K562 (cell line): Measurements from ENCODE around the gene UBE2N. TPM values are rescaled to one million over a fixed set of nuclear protein-coding genes. Genes with fewer than 3 reads are reported as not detected.
A peak's percentile ranks its signal among the peaks of the same experiment; 100 is the strongest.

ENCODE experiments used
- ATF2 ChIP-seq: sonication (generic); formaldehyde crosslinking; IDR thresholded peaks from 2 replicates; pipeline ENCODE4 v1.8.1; 2022; ENCODE audit warnings: missing genetic modification reagents
- CREM ChIP-seq: IDR thresholded peaks from 2 replicates; pipeline ENCODE4 v1.6.1; 2014; ENCODE audit warnings: antibody characterized with exemption, low read depth
- HNRNPH1 ChIP-seq: fragments of 200-400 bp; formaldehyde crosslinking; optimal IDR thresholded peaks from 2 replicates; pipeline ENCODE3; 2017; ENCODE audit warnings: low read depth, mild to moderate bottlenecking, low read length, moderate library complexity
- HNRNPK ChIP-seq: fragments of 200-400 bp; formaldehyde crosslinking; IDR thresholded peaks from one replicate; pipeline ENCODE4 v1.6.1; 2018; ENCODE audit warnings: mild to moderate bottlenecking, low read depth, low read length; ENCODE audit not compliant: poor library complexity, severe bottlenecking
- MLLT1 ChIP-seq, 2 experiments: fragments of 450-650 bp; IDR thresholded peaks; 2 replicates each; pipeline ENCODE4 v1.6.1; 2016
- NBN ChIP-seq: fragments of 450-650 bp; IDR thresholded peaks from 2 replicates; pipeline ENCODE4 v1.6.1; 2016; ENCODE audit warnings: low read depth, mild to moderate bottlenecking
- PRMT5 ChIP-seq: sonication (generic); formaldehyde crosslinking; IDR thresholded peaks from 2 replicates; pipeline ENCODE4 v1.5.0; 2020; ENCODE audit warnings: missing genetic modification reagents
- SUPT5H ChIP-seq: fragments of 450-650 bp; IDR thresholded peaks from 2 replicates; pipeline ENCODE4 v1.6.1; 2016
- USF2 ChIP-seq: sonication (generic); formaldehyde crosslinking; IDR thresholded peaks from 2 replicates; pipeline ENCODE4 v1.5.0; 2020; ENCODE audit warnings: missing genetic modification reagents
- ZNF318 ChIP-seq, 2 experiments: fragments of 450-650 bp; IDR thresholded peaks; 2 replicates each; pipeline ENCODE4 v1.6.1; 2016; ENCODE audit warnings: mild to moderate bottlenecking in 2 of 2, borderline replicate concordance in 1 of 2, low read depth in 1 of 2, moderate library complexity in 1 of 2
- ZNF41 ChIP-seq: fragments of 250-450 bp; sonication (Bioruptor Pico); conservative IDR thresholded peaks from 2 replicates; pipeline ENCODE4 v1.4.0; 2020; ENCODE audit warnings: mild to moderate bottlenecking
- polyA plus RNA-seq, 8 experiments: library from polyadenylated mRNA; depleted of rRNA in 4 of 8; stranded (reverse) in 5 of 8; unstranded in 3 of 8; fragments of >200 nt; fragmentation: Nextera tagmentation in 2 of 8; fragmentation: Illumina TruSeq in 1 of 8; extraction: Ambion mirVana in 2 of 8; extraction: Trizol in 1 of 8; gene quantifications; 2 replicates each; pipeline versions ENCODE4 v1.2.1 to v1.2.3, GENCODE V29; 2011 to 2014; ENCODE audit warnings: inconsistent platforms in 1 of 8, missing spikeins in 1 of 8
- total RNA-seq, 7 experiments: library from RNA; depleted of rRNA in 6 of 7; stranded (reverse); fragments of >200 nt in 6 of 7; fragmentation: Illumina TruSeq in 2 of 7; extraction: Trizol in 2 of 7; gene quantifications; 2 replicates each; pipeline versions ENCODE4 v1.2.1 to v1.2.3, GENCODE V29; 2011 to 2021; ENCODE audit warnings: low replicate concordance in 1 of 7
- TF ChIP-seq, protein P1 (sequence below): fragments of 450-650 bp; IDR thresholded peaks from 2 replicates; pipeline ENCODE4 v1.6.1; 2018; ENCODE audit warnings: mild to moderate bottlenecking, low read depth; ENCODE audit not compliant: partially characterized antibody
- TF ChIP-seq, protein P2 (sequence below): IDR thresholded peaks from 3 replicates; pipeline ENCODE4 v1.6.1; 2011; ENCODE audit warnings: borderline replicate concordance, mild to moderate bottlenecking; ENCODE audit not compliant: insufficient read length, insufficient read depth

Gene UBE2N
- total and polyA plus RNA-seq, 9 of the 15 experiments (the other 6 are each of a cell fraction or from before 2014, with no cell fraction given), result 189 to 826 (median 260) TPM

DNA sequence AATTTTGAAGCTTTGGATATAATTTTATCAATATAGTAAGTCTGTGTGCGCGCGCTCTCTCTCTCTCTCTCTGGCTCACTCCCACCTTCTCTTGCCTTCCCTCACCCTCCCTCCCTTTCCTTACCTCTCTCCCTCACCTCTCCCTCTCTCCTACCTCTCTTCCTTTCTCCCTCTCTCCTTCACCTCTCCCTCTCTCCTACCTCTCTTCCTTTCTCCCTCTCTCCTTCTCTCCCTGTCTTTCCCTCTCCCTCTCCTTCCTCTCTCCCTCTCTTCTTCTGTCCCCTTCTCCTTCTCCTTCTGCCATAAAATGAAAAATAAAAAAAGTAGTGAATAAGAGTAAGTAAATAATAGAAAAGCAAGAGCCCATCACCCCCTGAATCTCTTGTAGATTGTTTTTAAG is 73.0 kb downstream of the UBE2N start (continued):
- TF ChIP-seq MLLT1 (IDR thresholded peaks at IDR 0.05) (peak; percentile 41 to 71; a peak in 1 of 4 replicates), USF2 (CRISPR knock-in tag) (no peak), HNRNPH1 (no peak), PRMT5 (CRISPR knock-in tag) (no peak), ZNF41 (CRISPR knock-in tag) (no peak), ZNF318 (IDR thresholded peaks at IDR 0.05; ENCODE audit: borderline replicate concordance in 1 of 2, low read depth in 1 of 2) (no peak), NBN (no peak), SUPT5H (no peak), HNRNPK (no peak), CREM (no peak), ATF2 (CRISPR knock-in tag) (no peak)
- TF ChIP-seq, protein P1, sequence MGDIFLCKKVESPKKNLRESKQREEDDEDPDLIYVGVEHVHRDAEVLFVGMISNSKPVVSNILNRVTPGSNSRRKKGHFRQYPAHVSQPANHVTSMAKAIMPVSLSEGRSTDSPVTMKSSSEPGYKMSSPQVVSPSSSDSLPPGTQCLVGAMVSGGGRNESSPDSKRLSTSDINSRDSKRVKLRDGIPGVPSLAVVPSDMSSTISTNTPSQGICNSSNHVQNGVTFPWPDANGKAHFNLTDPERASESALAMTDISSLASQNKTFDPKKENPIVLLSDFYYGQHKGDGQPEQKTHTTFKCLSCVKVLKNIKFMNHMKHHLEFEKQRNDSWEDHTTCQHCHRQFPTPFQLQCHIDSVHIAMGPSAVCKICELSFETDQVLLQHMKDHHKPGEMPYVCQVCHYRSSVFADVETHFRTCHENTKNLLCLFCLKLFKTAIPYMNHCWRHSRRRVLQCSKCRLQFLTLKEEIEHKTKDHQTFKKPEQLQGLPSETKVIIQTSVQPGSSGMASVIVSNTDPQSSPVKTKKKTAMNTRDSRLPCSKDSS, result no peak
- TF ChIP-seq, protein P2, sequence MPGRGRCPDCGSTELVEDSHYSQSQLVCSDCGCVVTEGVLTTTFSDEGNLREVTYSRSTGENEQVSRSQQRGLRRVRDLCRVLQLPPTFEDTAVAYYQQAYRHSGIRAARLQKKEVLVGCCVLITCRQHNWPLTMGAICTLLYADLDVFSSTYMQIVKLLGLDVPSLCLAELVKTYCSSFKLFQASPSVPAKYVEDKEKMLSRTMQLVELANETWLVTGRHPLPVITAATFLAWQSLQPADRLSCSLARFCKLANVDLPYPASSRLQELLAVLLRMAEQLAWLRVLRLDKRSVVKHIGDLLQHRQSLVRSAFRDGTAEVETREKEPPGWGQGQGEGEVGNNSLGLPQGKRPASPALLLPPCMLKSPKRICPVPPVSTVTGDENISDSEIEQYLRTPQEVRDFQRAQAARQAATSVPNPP, result no peak
